K562 (cell line): Measurements from ENCODE around the gene TBC1D12. TPM values are rescaled to one million over a fixed set of nuclear protein-coding genes. Genes with fewer than 3 reads are reported as not detected.

ENCODE experiments used
- FOXO4 ChIP-seq: fragments of 450-650 bp; formaldehyde crosslinking; IDR thresholded peaks from 2 replicates; pipeline ENCODE4 v1.4.0; 2020; ENCODE audit warnings: mild to moderate bottlenecking, moderate library complexity
- SFPQ ChIP-seq: fragments of 200-400 bp; formaldehyde crosslinking; IDR thresholded peaks from 2 replicates; pipeline ENCODE4 v1.6.1; 2017; ENCODE audit warnings: mild to moderate bottlenecking, low read depth, low read length, moderate library complexity
- TAF7 ChIP-seq: fragments of 450-650 bp; IDR thresholded peaks from 2 replicates; pipeline ENCODE4 v1.6.1; 2016; ENCODE audit warnings: missing genetic modification characterization, missing compliant biosample characterization
- ZC3H8 ChIP-seq: fragments of 450-650 bp; IDR thresholded peaks from 2 replicates; pipeline ENCODE4 v1.6.1; 2017
- polyA plus RNA-seq, 8 experiments: library from polyadenylated mRNA; depleted of rRNA in 4 of 8; stranded (reverse) in 5 of 8; unstranded in 3 of 8; fragments of >200 nt; fragmentation: Nextera tagmentation in 2 of 8; fragmentation: Illumina TruSeq in 1 of 8; extraction: Ambion mirVana in 2 of 8; extraction: Trizol in 1 of 8; gene quantifications; 2 replicates each; pipeline versions ENCODE4 v1.2.1 to v1.2.3, GENCODE V29; 2011 to 2014; ENCODE audit warnings: inconsistent platforms in 1 of 8, missing spikeins in 1 of 8
- total RNA-seq, 7 experiments: library from RNA; depleted of rRNA in 6 of 7; stranded (reverse); fragments of >200 nt in 6 of 7; fragmentation: Illumina TruSeq in 2 of 7; extraction: Trizol in 2 of 7; gene quantifications; 2 replicates each; pipeline versions ENCODE4 v1.2.1 to v1.2.3, GENCODE V29; 2011 to 2021; ENCODE audit warnings: low replicate concordance in 1 of 7

TBC1D12 gene
- total and polyA plus RNA-seq, 9 of the 15 experiments (the other 6 are each of a cell fraction or from before 2014, with no cell fraction given), result 2.1 to 6.7 (median 3.9) TPM

GRCh38 chr10:94545391-94546048 lies 143.2 kb downstream of the TBC1D12 start, which contains the start of gene HELLS (continued):
- TF ChIP-seq SFPQ (no peak), ZC3H8 (no peak), FOXO4 (CRISPR knock-in tag) (no peak), TAF7 (tag) (peak; percentile 35; the same call in 1 of the 2 replicates)
